Measurements from ENCODE around the gene ZNF536. TPM values are rescaled to one million over a fixed set of nuclear protein-coding genes. Genes with fewer than 3 reads are reported as not detected.

Gene ZNF536
- total and polyA plus RNA-seq, 2 of the 4 experiments (the other 2 are of a cell fraction) = not detected

GRCh38 chr19:30596268-30596667 is 224.1 kb downstream of the ZNF536 start:
- Histone ChIP-seq H4K91ac (ENCODE audit: insufficient read depth, low read depth, low read length) (no peak overlapping the region), H3K9me3 (ENCODE audit: control insufficient read depth, insufficient read depth, low read length) (peaks cover 22% of the 10 kb centered on the region; the same call in 1 of the 2 replicates), H3K4me3 (ENCODE audit: insufficient read depth, low read depth, low read length) (no peak overlapping the region), H3K4me2 (ENCODE audit: low read depth, low read length) (no peak overlapping the region), H4K8ac (ENCODE audit: low read depth in 2 of 2, low read length in 2 of 2) (no peak overlapping the region), H3K79me1 (ENCODE audit: low read depth in 1 of 2, low read length in 2 of 2) (no peaks in the 10 kb centered on the region), H3K27ac (ENCODE audit: insufficient read depth, low read length) (no peak overlapping the region), H2BK5ac (ENCODE audit: low read depth, low read length, poor library complexity, severe bottlenecking) (no peak overlapping the region), H2AK5ac (ENCODE audit: low read depth, low read length) (no peak overlapping the region), H2AFZ (replicated peaks; ENCODE audit: low read length, poor library complexity) (no peak overlapping the region), H2BK15ac (ENCODE audit: low read depth, low read length) (no peak overlapping the region), H3K18ac (ENCODE audit: low read depth, low read length) (no peak overlapping the region), H3K36me3 (ENCODE audit: control insufficient read depth, insufficient read depth, low read length) (no peaks in the 10 kb centered on the region), H3K14ac (replicated peaks; ENCODE audit: low read depth, low read length) (no peak overlapping the region), H4K20me1 (ENCODE audit: insufficient read depth, low read length) (no peaks in the 10 kb centered on the region), H3K56ac (ENCODE audit: extremely low read depth, insufficient read depth, low read length) (no peak overlapping the region), H3K9me1 (ENCODE audit: insufficient read depth, low read length) (no peaks in the 10 kb centered on the region), H4K5ac (ENCODE audit: low read depth, low read length) (no peak overlapping the region), H3K23ac (ENCODE audit: low read depth, low read length) (no peak overlapping the region), H3K9ac (ENCODE audit: low read depth, low read length) (no peak overlapping the region), H3K4ac (ENCODE audit: low read depth, low read length) (no peak overlapping the region), H3K4me1 (ENCODE audit: control insufficient read depth, insufficient read depth, low read length) (no peaks in the 10 kb centered on the region), H2BK120ac (ENCODE audit: low read depth, low read length) (no peak overlapping the region), H2BK20ac (ENCODE audit: low read depth, low read length) (no peak overlapping the region), H3K27me3 (ENCODE audit: control insufficient read depth, insufficient read depth, low read length) (no peaks in the 10 kb centered on the region), H2AK9ac (replicated peaks; ENCODE audit: low read depth, low read length, poor library complexity) (no peak overlapping the region)
- intact Hi-C loops (cut with micrococcal nuclease) = no loop called here
- dilution Hi-C loops (cut with HindIII; ENCODE audit: low sequenced_read_pairs, unreplicated experiment) = no loop called here
- CTCF ChIA-PET = no interaction called here
- in situ Hi-C loops (cut with MboI; ENCODE audit: low sequenced_read_pairs) = no loop called here
- no peak for ATAC-seq (ENCODE audit: low read depth)
- no CpG with 5 or more reads among the region's 6 CpGs for WGBS, 2 experiments (ENCODE audit: extremely low coverage in 2 of 2, insufficient read length in 1 of 2)
- POLR2A ChIA-PET (ENCODE audit: unreplicated experiment) = no interaction called here
- no TSS peak for BruUV-seq (replicated peaks)
- no peak for TF ChIP-seq MAFK (IDR thresholded peaks at IDR 0.05; ENCODE audit: low read depth, low read length)
- no peak for TF ChIP-seq POLR2A (IDR thresholded peaks at IDR 0.05; ENCODE audit: low read depth, low read length)
- no peak for TF ChIP-seq RAD21 (IDR thresholded peaks at IDR 0.05; ENCODE audit: low read length)
- no peak for TF ChIP-seq MXI1 (IDR thresholded peaks at IDR 0.05; ENCODE audit: borderline replicate concordance, low read depth, low read length)
- TF ChIP-seq ELK1 (IDR thresholded peaks at IDR 0.05; ENCODE audit: borderline replicate concordance, low read depth, low read length) = no peak
- TF ChIP-seq CHD1 (IDR thresholded peaks at IDR 0.05; ENCODE audit: low read depth, low read length) = no peak
- no peak for TF ChIP-seq BHLHE40 (IDR thresholded peaks at IDR 0.05; ENCODE audit: low read depth, low read length)
- no peak for TF ChIP-seq RFX5 (IDR thresholded peaks at IDR 0.05; ENCODE audit: low read depth, low read length)
- TF ChIP-seq FOS (IDR thresholded peaks at IDR 0.05; ENCODE audit: low read depth, low read length) = no peak
- TF ChIP-seq NFE2L2 (IDR thresholded peaks at IDR 0.05; ENCODE audit: low read depth, low read length) = no peak
- no peak for TF ChIP-seq MAZ (IDR thresholded peaks at IDR 0.05; ENCODE audit: borderline replicate concordance, low read depth, low read length)
- no peak for TF ChIP-seq CTCF (conservative IDR thresholded peaks at IDR 0.05; ENCODE audit: low read depth, low read length)
- no peak for DNase-seq

All from IMR-90 (cell line).